SU-DHL-6 (cell line): ENCODE results near the gene LTO1.

ENCODE experiments used
- CTCF ChIP-seq: fragments of 200-600 bp; sonication (generic); IDR thresholded peaks from one replicate; pipeline ENCODE4 v1.5.1; 2017; ENCODE audit warnings: antibody characterized with exemption, mild to moderate bottlenecking, low read length, moderate library complexity; ENCODE audit not compliant: insufficient read depth, poor library complexity, severe bottlenecking
- EZH2phosphoT487 ChIP-seq: fragments of 200-600 bp; sonication (generic), shearing (Covaris generic); conservative IDR thresholded peaks from 2 replicates; pipeline ENCODE4 v1.6.1; 2018; ENCODE audit warnings: mild to moderate bottlenecking, antibody characterized with exemption, low read length, moderate library complexity, mixed read lengths

- TF ChIP-seq EZH2phosphoT487 = no peak
- TF ChIP-seq CTCF = no peak
Observed at GRCh38 chr11:69634069-69634468, 41.1 kb downstream of the LTO1 start.
